Measurements from ENCODE around the gene RPP40.
A peak's percentile ranks its signal among the peaks of the same experiment; 100 is the strongest.

GRCh38 chr6:5003604-5004372 lies at the start of gene RPP40:
- no peak for TF ChIP-seq TARDBP (IDR thresholded peaks at IDR 0.05)
- TF ChIP-seq FOXA1 (IDR thresholded peaks at IDR 0.05) = no peak
- TF ChIP-seq BHLHE40 (IDR thresholded peaks at IDR 0.05; ENCODE audit: borderline replicate concordance) = no peak
- TF ChIP-seq HDGF (IDR thresholded peaks at IDR 0.05; ENCODE audit: borderline replicate concordance) = peak; percentile 36; the same call in 1 of the 2 replicates

Measured in HEK293T (cell line).